Measurements from ENCODE around the gene MRGPRX1. TPM values are rescaled to one million over a fixed set of nuclear protein-coding genes. Genes with fewer than 3 reads are reported as not detected.

The MRGPRX1 gene
- polyA plus RNA-seq, 1 experiment = not detected

GRCh38 chr11:18890615-18891014 lies 48.6 kb downstream of the MRGPRX1 start:
- no peak for TF ChIP-seq CTCF (IDR thresholded peaks at IDR 0.05; ENCODE audit: low read depth, low read length)
- Histone ChIP-seq H3K27ac (ENCODE audit: low read depth, low read length) (no peak overlapping the region), H3K27me3 (ENCODE audit: control insufficient read depth, insufficient read depth, low read length) (no peaks in the 10 kb centered on the region), H3K9me3 (ENCODE audit: control insufficient read depth, insufficient read depth, low read length) (no peaks in the 10 kb centered on the region), H3K4me3 (ENCODE audit: low read depth, low read length) (no peak overlapping the region)
- no peak for DNase-seq (ENCODE audit: low read depth, low spot score)
- POLR2A ChIA-PET = no interaction called here
- CTCF ChIA-PET = no interaction called here

Other genes with a start within 250 kb of the MRGPRX1 start
- gene TMEM86A, start 240.6 kb downstream of the MRGPRX1 start, polyA plus RNA-seq (2011; rRNA removed) = 0.36 and 0.47 TPM in 2 replicates
- not detected in 2 replicates for gene IGSF22, start 213.2 kb downstream of the MRGPRX1 start, polyA plus RNA-seq (2011; rRNA removed)
- gene PTPN5, start 147.6 kb downstream of the MRGPRX1 start, polyA plus RNA-seq (2011; rRNA removed) = not detected in 2 replicates
- gene MRGPRX2, start 121.3 kb upstream of the MRGPRX1 start, polyA plus RNA-seq (2011; rRNA removed) = not detected in 2 replicates
- gene ZDHHC13, start 177.8 kb upstream of the MRGPRX1 start, polyA plus RNA-seq (2011; rRNA removed) = 10.5 and 15.4 TPM in 2 replicates

Measured in AG04450 (cell line).